Measurements from ENCODE around the gene CBX5.
"Not testable (repeated sequence)": the region's sequence is repeated elsewhere in the genome, so short reads cannot be mapped to it uniquely, and the experiment has no call there.

Gene CBX5

GRCh38 chr12:54294953-54295566 lies 15.1 kb upstream of the CBX5 start:
- DNase-seq (ENCODE audit: low spot score) = no peak

GRCh38 chr12:54294152-54294952 lies 14.4 kb upstream of the CBX5 start:
- DNase-seq (ENCODE audit: low spot score) = peak; percentile 57

DNA sequence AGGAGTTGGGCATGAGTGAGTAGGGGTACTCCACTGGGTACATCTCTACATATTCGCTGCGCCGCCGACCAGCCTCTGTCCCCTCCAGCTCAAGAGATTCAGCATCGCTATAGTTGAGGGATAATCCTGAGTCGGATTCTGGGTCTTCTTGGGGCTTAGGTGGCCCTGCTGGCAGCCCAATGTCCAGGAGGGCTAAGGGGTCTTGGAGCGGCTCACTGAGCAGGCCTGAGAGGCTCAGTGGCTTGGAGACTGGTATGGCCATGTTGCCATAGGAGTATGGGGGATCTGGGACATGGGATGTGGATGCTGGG lies 13.0 kb upstream of the CBX5 start:
- DNase-seq (ENCODE audit: low spot score) = no peak

- DNase-seq (ENCODE audit: low spot score) = peak; percentile 63
Observed at GRCh38 chr12:54292083-54292930, 12.4 kb upstream of the CBX5 start.

GRCh38 chr12:54287261-54288157 lies 7.6 kb upstream of the CBX5 start:
- DNase-seq (ENCODE audit: low spot score) = no peak

DNA sequence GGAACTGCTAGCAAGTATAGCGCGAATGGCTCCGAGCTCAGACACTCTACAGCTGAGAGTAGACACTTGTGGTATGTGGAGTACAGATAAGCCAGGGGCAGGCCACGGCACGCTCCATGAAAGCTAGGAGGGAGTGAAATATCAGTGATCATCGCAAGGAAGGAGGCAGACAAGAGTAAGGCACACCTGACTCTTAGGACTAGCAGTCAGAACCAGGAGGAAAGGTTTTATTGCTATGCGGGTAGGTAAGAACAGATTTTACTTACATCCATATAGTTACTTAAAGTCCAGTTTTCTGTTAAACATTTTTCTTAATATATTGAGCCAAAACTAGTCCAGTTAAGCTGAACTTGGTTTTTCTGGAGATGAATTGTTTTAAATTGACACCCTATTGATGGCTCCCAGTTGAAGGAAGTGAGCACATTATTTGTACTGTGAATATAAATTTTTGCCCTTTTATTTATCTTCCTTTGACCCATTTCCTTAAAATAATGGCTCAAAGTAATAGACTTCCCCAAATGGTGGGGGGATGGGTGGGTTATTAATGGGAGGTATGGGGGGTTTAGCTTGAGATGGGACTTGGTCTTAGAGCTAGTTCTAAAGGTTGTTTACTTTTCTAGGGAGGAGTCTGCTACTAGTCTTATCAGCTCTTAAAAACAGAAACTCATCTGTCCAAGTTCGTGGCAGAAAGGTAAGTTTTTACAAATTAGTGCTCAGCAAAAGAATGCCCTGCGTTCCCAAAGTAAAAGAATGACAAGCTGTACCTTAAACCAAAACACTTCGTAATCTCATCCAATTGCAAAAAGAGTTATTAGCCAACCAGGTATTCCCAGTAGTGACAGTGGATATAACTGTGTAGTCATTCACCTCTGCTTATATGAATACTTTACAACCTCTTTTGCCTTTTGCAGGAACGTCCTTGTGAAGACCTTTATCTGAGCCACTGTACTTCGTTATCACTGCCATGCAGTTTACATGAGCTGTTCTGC lies 6.4 kb upstream of the CBX5 start:
- no peak for DNase-seq (ENCODE audit: low spot score)

- DNase-seq (ENCODE audit: low spot score) = no peak
Observed at GRCh38 chr12:54285150-54286041, 5.5 kb upstream of the CBX5 start.

DNA sequence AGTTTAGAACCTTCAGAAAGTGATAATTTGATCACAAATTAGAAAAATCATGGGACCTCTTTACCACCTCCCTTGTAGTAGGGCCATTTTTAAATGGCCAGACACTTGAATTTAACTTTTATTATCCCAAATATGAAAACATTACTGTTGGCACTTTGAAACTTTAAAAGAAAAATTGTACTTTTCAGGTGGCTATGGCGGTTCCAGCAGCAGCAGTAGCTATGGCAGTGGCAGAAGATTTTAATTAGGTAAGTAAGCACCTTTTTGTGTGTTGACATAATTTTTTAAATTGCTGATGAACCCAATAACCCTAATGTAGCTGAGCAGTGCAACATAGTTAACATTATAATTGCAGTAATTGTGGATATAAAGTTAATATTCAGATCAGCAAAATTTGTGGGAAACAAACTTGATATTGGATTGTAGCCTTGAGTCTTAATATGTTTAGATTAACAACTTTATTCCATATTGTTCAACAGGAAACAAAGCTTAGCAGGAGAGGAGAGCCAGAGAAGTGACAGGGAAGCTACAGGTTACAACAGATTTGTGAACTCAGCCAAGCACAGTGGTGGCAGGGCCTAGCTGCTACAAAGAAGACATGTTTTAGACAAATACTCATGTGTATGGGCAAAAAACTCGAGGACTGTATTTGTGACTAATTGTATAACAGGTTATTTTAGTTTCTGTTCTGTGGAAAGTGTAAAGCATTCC lies 4.3 kb upstream of the CBX5 start:
- not testable (repeated sequence) for DNase-seq (ENCODE audit: low spot score)

DNA sequence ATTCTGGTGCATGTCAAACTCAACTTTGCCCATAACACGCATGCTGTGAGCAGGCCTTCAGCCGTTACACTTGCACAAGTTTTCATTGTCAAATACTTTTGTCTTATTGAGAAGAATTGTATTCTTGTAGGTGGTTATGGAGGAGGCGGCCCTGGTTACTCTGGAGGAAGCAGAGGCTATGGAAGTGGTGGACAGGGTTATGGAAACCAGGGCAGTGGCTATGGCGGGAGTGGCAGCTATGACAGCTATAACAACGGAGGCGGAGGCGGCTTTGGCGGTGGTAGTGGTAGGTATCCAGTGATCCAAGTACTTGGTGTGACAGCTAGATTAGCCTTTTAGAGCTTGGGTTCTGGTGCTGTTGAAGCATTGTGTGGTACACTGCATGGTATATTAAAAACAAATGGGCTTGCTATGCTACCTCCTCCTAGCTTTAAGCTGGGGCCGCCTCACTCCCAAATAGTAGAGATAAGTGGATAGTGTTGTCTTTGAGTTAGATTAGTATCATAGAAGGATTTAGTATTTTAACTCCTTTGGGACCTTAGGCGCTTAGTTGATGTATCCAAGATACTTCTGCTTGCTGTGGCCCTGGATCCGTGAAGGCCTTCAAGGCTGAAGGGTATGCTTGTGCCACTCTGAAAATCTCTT lies 3.1 kb upstream of the CBX5 start:
- DNase-seq (ENCODE audit: low spot score) = no peak

- DNase-seq (ENCODE audit: low spot score) = not testable (repeated sequence)
Observed at GRCh38 chr12:54281694-54282093, 1.8 kb upstream of the CBX5 start.

GRCh38 chr12:54281261-54281638 lies 1.3 kb upstream of the CBX5 start:
- not testable (repeated sequence) for DNase-seq (ENCODE audit: low spot score)

GRCh38 chr12:54280468-54281260 lies 742 bp upstream of the CBX5 start, which contains the start of gene HNRNPA1:
Gene HNRNPA1, plus strand, starts transcription at chr12:54280726. Its CDS starts 82 bp downstream, at chr12:54280808.
- DNase-seq (ENCODE audit: low spot score) = peak; percentile 100

DNA sequence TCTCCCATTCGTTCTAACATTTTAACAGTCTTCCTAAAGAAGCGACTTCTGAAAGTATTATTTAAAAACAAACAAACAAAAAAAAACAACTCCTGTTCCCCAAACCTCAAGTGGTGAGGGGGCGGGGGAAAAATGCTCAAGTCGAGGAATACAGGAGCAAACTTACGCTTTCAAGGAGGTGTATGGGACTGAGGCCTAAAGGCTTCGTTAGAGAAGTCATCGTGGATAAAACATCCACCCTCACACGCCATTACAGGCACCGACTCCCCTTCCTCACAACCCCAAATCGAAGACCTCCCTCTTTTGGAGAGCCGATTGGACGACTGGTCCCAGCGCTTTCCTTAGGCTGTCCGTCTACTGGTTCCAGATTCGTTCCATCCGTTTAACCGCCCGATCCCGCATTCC lies 693 bp downstream of the CBX5 start:
- no peak for DNase-seq (ENCODE audit: low spot score)

GRCh38 chr12:54277823-54278276 lies 2.1 kb downstream of the CBX5 start:
- no peak for DNase-seq (ENCODE audit: low spot score)

- DNase-seq (ENCODE audit: low spot score) = no peak
Observed at GRCh38 chr12:54276368-54276767, 3.6 kb downstream of the CBX5 start.

DNA sequence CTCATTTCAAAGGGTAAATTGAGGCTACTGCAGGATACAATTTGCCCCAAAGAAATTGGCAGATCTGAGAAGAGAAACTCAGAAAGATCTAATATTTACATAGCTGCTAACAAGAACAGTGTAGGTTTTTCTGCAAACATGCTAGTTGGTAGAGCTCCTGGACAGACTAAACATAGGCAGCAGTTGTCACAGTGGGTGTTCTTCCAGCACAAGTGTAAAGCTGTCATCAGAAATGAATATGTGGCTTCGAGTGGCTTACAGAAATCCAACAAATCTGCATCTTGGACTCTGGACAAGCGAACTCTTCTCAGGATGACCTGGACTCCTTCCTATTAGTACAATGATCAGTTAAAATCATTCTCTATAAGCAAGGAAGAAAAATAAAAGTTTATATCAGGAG lies 5.9 kb downstream of the CBX5 start:
- no peak for DNase-seq (ENCODE audit: low spot score)

- no peak for DNase-seq (ENCODE audit: low spot score)
Observed at GRCh38 chr12:54272214-54272613, 7.7 kb downstream of the CBX5 start.
